Right ventricle myocardium superior (tissue), 1 donor: ENCODE results near the gene KCNQ1. TPM values are rescaled to one million over a fixed set of nuclear protein-coding genes. Genes with fewer than 3 reads are reported as not detected.

Experiments
- ATAC-seq: fragments of 200-7000 bp; cut with Tn5 transposase; one replicate; pipeline ENCODE4 v1.9.1; 2020; ENCODE audit warnings: mild to moderate bottlenecking; ENCODE audit not compliant: poor library complexity
- DNase-seq: peaks from one replicate; pipeline ENCODE4 v3.0.0-alpha.2; 2020
- intact Hi-C: fragments of 100-400 bp; cut with DNase I; formaldehyde crosslinking; loops from one replicate; pipeline ENCODE4 v1.11.2; 2022
- total RNA-seq: library from RNA; stranded (reverse); fragmentation: NEBNext Ultra II Directional; extraction: Animal tissue kit (Norgen Biotek cat#: 25700); gene quantifications from one replicate; pipeline ENCODE4 v1.2.1, GENCODE V29; 2021
- donor health status: DM: no; HTN: yes; CAD: no; lungs with severe emphysema.

The KCNQ1 gene
- total RNA-seq, 1 donor from 2014 or later = 33.4 TPM

GRCh38 chr11:2747248-2748027, 302.6 kb downstream of the KCNQ1 start:
- ATAC-seq = no peak
- DNase-seq = no peak
- intact Hi-C loops = no loop called here

GRCh38 chr11:2748061-2748813, 303.4 kb downstream of the KCNQ1 start:
- ATAC-seq = no peak
- no peak for DNase-seq
- intact Hi-C loops = no loop called here

GRCh38 chr11:2748814-2749554, 304.2 kb downstream of the KCNQ1 start:
- intact Hi-C loops = no loop called here
- DNase-seq = no peak
- no peak for ATAC-seq

- intact Hi-C loops = no loop called here
- peak; percentile 37 for DNase-seq
Measured at GRCh38 chr11:2750101-2750681, 305.4 kb downstream of the KCNQ1 start.

GRCh38 chr11:2750682-2751522, 306.1 kb downstream of the KCNQ1 start:
- intact Hi-C loops = no loop called here
- ATAC-seq (no peak), DNase-seq (peak; percentile 48)

More at GRCh38 chr11:2750101-2750681, 305.4 kb downstream of the KCNQ1 start:
- no peak for ATAC-seq

- intact Hi-C loops = no loop called here
- ATAC-seq = no peak
- DNase-seq = peak; percentile 36
Measured at GRCh38 chr11:2751523-2752203, 306.9 kb downstream of the KCNQ1 start.

- no peak for DNase-seq
- no peak for ATAC-seq
- intact Hi-C loops = no loop called here
Measured at GRCh38 chr11:2752204-2752770, 307.5 kb downstream of the KCNQ1 start.

- no peak for ATAC-seq
- intact Hi-C loops = no loop called here
- peak; percentile 17 for DNase-seq
Measured at GRCh38 chr11:2752923-2753322, 308.1 kb downstream of the KCNQ1 start.

GRCh38 chr11:2754008-2754407, 309.2 kb downstream of the KCNQ1 start:
- ATAC-seq (no peak), DNase-seq (no peak)
- intact Hi-C loops = no loop called here

GRCh38 chr11:2755071-2755470, 310.3 kb downstream of the KCNQ1 start:
- no peak for ATAC-seq
- intact Hi-C loops = no loop called here
- DNase-seq = no peak

GRCh38 chr11:2758751-2759150, 313.9 kb downstream of the KCNQ1 start:
- DNase-seq (no peak), ATAC-seq (no peak)
- intact Hi-C loops = no loop called here

- DNase-seq = peak; percentile 31
- intact Hi-C loops = loop anchor here (10.0 kb wide), 1 partner anchor 65 kb away; no protein-coding TSS in a partner anchor
- ATAC-seq = no peak
Measured at GRCh38 chr11:2759228-2760195, 314.7 kb downstream of the KCNQ1 start.

GRCh38 chr11:2760196-2760871, 315.5 kb downstream of the KCNQ1 start:
- DNase-seq = no peak
- no peak for ATAC-seq
- intact Hi-C loops = loop anchor here (10.0 kb wide), 1 partner anchor 64 kb away; no protein-coding TSS in a partner anchor

- ATAC-seq (no peak), DNase-seq (peak; percentile 31)
- intact Hi-C loops = loop anchor here (10.0 kb wide), 1 partner anchor 63 kb away; no protein-coding TSS in a partner anchor
Measured at GRCh38 chr11:2761131-2762030, 316.6 kb downstream of the KCNQ1 start.

- ATAC-seq (no peak), DNase-seq (no peak)
- intact Hi-C loops = loop anchor here (10.0 kb wide), 1 partner anchor 63 kb away; no protein-coding TSS in a partner anchor
Measured at GRCh38 chr11:2762031-2762380, 317.2 kb downstream of the KCNQ1 start.
